Right ventricle myocardium inferior (tissue), 1 donor: Measurements from ENCODE around the gene GRB10. TPM values are rescaled to one million over a fixed set of nuclear protein-coding genes. Genes with fewer than 3 reads are reported as not detected.
"Not testable (repeated sequence)": the region's sequence is repeated elsewhere in the genome, so short reads cannot be mapped to it uniquely, and the experiment has no call there.

ENCODE experiments used
- ATAC-seq: fragments of 200-7000 bp; cut with Tn5 transposase; one replicate; pipeline ENCODE4 v1.9.1; 2020; ENCODE audit warnings: mild to moderate bottlenecking, moderate library complexity
- DNase-seq: peaks from one replicate; pipeline ENCODE4 v3.0.0; 2021; ENCODE audit errors: missing footprints
- intact Hi-C: fragments of 100-400 bp; cut with DNase I; formaldehyde crosslinking; loops from one replicate; pipeline ENCODE4 v1.11.0; 2022
- total RNA-seq: library from RNA; stranded (reverse); fragmentation: NEBNext Ultra II Directional; extraction: Animal tissue kit (Norgen Biotek cat#: 25700); gene quantifications from one replicate; pipeline ENCODE4 v1.2.1, GENCODE V29; 2021
- donor health status: DM: no; HTN: yes; CAD: no; lungs with severe emphysema.

The GRB10 gene
- total RNA-seq, 1 donor from 2014 or later: 34.7 TPM

DNA sequence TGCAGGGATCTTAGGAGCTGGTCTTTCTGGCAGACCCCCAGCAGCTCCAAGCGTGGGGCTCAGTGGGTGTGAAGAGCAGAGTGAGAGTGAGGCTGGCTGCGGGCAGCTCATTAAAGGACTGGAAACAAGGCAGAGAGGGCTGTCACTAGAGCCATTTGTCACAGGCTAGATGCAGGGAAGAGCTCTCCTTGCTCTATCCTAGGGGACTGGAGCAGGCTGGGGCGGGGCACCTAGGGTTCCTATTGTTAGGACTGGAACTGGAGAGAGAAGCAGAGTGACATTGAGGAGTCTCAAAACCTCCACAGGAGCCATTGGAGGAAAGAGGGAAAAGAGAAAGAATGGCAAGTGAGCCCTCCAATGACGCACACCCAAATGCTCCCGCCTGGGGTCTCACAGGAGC lies 216.7 kb downstream of the GRB10 start:
- DNase-seq: no peak
- ATAC-seq: no peak
- intact Hi-C loops: no loop called here

DNA sequence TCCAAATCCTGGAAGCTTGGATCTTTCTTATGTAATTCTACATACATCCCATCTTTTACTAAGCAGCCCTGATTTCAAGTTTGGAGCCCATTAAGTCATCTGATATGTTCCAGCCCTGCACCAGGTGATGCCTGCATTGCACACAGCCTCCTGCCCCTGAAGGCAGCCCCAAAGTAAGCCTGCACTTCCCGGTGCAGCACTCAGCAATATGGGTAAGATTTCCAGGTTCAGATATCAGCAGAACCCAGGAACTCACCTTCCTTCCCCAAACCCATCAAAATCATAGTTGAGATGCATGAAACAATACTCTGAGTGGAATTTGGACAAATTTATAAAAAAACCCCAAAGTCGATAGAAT lies 217.2 kb downstream of the GRB10 start:
- DNase-seq: no peak
- no peak for ATAC-seq
- intact Hi-C loops: no loop called here

DNA sequence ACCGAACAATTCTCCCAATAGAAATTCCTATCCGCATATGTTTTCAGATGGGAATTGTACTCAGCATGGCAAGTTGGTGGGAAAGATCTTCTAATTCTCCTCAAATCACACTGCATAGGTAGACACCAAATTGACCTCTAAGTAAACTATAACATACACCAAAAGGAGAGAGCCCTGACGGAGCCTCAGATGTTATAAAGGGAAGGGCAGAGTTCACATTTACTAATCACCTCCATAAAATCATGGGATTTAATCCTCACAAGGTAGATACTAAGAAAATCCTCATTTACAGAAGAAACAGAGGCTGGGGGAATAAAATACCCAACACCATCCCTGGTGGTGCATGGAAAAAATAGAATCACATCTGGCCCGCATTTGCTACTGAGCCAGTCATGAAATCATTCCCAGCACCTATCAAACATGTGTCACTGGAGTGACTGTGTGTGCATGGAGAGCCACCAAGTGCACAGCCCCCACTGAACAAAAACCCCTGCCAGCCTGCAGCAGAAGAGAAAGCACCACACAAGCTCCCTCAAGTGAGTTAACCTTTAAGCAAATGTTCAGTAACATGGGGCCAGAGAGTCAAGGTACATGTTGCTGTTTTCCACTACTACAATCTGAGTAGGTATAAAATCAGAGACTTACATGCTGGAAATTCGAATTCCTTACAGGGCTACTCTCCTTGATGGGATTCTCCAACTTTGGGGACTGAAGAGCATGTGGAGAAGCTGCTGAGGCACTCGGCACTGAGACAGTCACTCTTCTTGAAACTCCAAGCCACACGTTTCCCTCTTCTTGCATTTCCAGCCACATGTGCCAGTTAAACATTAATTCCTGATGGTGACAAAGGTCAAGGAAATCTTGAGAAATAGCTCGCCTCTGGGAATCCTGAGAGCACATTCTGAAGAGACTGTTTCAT lies 217.8 kb downstream of the GRB10 start, which contains the start of gene DDC:
TSS of gene DDC (minus strand) at position 766 of the 919 bp plus-strand sequence. CDS start 21,320 bp downstream, outside the sequence.
- intact Hi-C loops: no loop called here
- DNase-seq: no peak
- ATAC-seq: peak; percentile 16

DNA sequence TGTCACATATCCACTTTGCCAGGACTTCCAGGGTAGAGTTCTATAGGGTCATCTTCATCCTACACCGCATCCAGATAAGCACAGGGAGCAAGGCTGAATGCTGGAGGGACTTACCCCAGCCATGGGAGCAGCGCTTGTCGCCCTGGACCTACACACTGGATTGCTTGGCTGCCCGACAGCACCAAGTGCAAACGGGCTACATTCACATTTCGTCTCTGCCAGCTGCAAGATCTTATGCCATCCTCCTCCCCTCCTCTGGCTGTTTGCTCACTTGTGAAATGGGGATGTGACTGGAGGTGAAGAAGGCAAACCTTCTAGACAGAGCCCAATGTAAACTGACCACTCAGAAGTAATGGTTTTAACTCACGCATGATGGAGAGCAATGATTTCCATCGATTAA lies 218.5 kb downstream of the GRB10 start:
- no peak for ATAC-seq
- intact Hi-C loops: no loop called here

DNA sequence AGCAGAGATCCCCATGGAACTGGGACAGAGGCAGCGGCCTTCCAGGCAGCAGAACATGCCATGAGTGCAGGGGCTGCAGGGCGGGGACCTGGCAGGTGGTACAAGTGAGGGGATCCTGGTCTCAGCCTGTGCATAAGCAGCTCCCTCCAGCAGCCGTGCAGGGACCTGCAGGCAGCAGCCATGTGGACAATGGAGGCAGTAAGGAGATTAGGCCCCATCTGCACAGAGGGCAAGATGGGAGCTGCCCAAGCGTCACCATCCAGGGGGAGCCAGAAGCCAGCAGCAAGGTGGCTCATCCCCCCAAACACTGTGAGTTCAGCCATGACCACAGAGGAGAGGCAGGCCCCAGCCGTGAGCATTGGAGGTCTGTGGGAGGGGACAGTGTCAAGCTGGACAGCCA lies 220.6 kb downstream of the GRB10 start:
- DNase-seq (no peak), ATAC-seq (peak; percentile 21)
- intact Hi-C loops: no loop called here

More for the DNA sequence above, 218.5 kb downstream of the GRB10 start:
- no peak for DNase-seq

DNA sequence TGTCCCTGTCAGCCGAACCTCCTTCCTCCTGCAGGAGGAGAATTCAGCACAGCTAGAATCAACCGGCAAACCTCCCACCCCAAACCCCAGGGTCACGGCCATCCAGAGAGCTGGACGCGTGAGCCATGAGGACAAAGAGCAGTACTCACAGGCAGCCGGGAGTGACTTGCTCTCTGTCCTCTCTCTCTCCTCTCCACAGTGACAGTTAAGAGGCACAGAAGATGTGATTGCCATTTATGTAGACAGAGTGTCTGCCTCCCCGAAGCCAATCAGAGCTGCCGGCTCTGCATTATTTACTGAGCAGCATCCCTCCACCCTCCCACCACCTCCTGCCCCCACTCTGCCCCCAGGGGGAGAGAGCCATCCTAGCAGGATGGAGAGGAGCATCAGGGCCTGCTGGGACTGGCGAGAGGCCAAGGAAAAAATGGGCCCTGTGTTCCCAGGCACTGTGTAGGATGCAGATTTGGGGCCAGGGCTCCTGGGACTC lies 221.8 kb downstream of the GRB10 start:
- intact Hi-C loops: no loop called here
- DNase-seq (no peak), ATAC-seq (no peak)

DNA sequence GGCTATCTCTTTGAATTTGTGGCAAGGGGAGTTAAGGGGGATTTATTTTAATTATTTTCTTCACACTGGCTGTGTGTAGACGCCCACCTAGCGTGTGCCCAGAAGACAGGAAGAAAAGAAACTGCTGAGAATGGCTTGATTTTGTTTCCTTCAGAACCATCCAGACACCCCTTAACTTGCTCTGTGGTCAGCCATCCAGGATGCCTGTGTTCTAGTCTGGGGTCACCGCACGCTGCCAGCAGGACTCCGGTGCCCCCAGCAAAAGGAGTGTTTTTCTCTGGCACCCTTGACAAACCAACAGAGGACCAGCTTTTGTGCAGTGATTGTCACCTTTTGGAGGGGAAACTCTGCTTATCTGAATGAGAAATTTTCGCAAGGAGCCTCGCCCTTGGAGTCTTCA lies 222.8 kb downstream of the GRB10 start:
- DNase-seq (no peak), ATAC-seq (no peak)
- intact Hi-C loops: no loop called here

DNA sequence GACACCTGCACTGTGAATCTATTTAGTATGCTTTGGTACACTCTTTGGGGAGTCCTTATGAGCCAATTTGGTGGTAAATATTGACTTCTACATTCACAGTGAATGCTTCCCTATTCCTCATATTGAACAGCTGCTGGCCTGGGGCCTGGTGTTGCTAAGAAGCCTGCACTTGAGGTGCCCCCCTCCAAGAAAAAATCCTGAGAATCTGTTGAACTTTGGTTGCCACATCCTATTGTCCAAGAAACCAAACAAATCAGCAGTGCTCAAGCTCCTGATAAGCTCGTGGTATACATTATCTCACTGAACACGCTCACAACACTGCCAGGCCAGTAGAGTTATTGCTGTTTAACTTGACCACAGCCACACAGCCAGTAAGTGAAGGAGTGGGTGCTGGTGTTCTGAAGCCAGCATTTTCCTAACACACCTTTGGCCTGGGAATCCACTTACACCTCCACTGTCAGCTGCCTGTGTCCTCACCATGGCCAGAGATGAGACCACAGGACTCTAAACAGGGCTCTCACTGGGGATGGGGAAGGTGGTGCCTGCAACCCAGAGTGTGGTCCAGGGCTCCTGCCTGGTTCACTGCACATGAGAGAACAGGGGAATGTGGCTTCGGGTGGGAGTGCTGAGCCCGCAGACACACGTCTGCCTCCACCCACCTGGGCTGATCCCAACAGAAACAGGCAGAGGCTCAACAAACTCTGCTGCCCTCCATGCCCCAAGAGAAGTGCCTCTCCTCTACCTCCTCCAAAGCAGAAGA lies 224.2 kb downstream of the GRB10 start:
- ATAC-seq: no peak
- intact Hi-C loops: no loop called here
- DNase-seq: no peak

DNA sequence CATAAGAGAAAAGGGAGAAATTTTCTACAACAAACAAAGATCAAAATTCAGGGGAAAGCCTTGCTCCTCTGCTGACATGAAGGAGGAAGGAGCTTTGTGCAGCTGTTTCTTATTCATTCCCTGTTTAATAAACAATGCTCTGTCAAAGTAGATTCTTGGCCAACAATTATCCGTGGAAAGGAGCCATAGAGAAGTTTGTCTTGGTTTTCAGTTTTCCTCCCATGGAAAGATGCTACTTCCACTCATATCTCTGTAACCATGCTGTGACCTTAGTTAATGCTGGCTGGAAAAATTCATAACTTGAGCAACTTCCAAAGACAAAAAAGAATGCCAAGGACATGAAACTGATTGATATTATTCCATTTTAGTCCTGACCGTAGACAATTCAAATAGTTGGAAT lies 225.6 kb downstream of the GRB10 start:
- DNase-seq: no peak
- no peak for ATAC-seq
- intact Hi-C loops: no loop called here

DNA sequence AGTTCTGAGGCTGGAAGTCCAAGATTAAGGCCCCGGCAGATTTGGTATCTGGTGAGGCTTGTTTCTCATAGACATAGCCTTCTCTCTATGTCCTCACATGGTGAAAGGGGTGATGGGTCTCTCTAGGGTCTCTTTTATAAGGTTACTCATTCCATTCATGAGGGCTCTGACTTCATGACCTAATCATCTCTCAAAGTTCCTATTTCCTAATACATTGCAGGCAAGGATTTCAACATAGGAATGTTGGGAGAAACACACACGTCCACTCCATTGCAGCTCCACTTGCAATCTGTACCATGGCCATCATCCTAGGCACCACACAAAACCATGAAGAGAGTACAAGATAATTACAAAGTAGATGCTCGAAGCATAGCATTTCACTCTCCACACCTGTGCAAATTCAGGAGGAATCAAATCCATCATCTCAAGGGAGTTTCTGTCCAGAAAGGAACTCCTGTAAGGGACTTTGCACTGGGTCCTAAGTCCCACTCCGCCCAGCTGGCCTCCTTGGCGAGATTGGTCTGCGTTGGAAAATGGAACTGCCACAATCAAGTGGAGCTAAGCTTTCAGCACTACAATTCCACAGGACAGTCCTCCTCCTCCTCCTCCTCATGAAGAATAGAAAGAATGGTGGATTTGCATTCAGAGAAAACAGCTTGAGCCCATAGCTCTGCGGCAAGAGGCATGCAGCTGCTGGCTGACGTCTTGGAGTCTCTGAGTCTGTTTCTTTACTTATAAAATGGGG lies 226.3 kb downstream of the GRB10 start:
- ATAC-seq: peak; percentile 65
- intact Hi-C loops: no loop called here

DNA sequence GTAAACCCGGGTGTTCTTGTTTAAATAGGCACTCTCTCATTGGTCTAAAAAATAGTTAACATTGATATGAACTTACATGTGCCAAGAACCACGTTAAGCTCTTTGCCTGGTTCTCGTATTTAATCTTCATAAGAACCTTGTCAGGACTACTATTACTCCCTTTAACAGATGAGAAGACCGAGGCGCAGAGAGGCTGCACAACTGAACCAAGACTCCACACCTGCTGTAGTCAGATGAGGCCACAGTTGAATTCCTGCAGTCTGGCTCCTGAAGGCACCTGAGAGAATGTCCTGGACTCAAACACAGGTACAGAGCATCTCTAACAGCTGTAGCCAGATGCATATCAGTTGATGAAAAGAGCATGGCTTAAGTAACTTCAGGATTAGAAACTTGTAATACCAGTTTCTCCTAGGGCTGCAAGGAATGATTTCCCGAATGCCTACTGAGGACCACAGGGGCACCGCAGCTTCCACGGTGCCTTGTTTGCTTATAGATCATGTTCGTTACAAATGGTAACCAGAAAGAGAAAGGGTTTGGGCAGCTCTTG lies 227.0 kb downstream of the GRB10 start:
- intact Hi-C loops: no loop called here

More for the DNA sequence above, 226.3 kb downstream of the GRB10 start:
- DNase-seq: no peak

DNA sequence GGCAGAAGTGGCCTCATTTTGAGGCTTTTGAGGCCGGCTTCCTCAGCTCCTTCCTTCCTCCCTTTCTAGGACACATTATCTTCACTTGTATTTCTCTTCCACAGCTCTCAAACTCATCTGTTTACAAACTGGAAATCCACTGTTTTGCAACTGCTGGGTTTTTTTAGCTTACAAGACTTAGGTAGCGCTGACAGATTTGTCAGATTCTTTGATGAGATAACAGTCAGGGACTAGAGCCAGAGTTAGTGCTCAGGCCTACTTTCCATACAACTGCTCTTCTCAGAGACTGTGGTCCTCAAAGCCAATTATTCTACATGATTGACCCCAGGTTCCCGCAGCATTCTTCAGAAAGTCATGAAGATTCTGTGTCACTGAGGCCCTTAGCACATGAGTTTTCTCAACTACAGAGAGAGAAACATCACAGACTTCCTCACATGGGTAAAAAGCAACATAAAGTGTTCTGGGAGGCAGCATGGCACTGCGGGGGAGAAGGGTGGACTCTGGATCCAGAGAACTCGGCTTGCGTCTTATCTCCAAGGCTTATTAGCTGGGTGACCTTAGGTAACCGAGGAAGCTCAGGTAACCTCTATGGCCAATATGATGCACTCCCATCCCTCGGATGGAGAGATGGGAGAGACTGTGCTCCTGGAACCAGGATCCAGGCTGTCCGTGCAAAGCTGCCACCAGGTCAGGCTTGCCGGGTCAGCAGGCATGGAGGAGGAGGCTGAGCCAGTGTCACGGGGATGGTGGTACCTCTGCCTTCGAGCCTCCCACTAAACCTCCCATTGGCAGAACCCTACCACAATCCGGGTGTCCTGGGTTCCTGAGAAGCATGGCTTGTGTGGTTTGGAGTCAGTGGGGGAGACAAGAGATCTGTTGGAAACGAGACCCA lies 228.0 kb downstream of the GRB10 start:
- DNase-seq: no peak

More for the DNA sequence above, 227.0 kb downstream of the GRB10 start:
- DNase-seq: no peak
- no peak for ATAC-seq

DNA sequence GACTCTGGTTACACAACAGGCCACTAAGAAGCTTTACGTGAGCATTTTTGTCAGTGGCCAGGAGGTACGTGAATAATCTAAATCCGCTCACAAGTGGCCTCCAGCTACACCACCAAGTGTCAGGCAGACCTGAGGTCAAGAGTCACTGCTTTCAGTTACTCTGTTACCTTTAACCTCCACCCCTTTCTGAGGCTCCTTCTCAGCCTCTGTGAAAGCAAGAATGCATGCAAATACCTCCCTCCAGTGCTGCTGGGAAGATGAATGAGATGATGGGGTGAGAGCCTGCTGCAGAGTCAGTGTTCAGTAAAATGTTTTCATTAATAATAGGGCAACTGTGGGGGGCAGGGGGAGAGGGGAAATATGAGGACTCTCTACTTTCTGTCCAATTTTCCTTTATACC lies 228.7 kb downstream of the GRB10 start:
- no peak for DNase-seq
- intact Hi-C loops: no loop called here
- ATAC-seq: no peak

More for the DNA sequence above, 228.0 kb downstream of the GRB10 start:
- ATAC-seq: no peak
- intact Hi-C loops: no loop called here

DNA sequence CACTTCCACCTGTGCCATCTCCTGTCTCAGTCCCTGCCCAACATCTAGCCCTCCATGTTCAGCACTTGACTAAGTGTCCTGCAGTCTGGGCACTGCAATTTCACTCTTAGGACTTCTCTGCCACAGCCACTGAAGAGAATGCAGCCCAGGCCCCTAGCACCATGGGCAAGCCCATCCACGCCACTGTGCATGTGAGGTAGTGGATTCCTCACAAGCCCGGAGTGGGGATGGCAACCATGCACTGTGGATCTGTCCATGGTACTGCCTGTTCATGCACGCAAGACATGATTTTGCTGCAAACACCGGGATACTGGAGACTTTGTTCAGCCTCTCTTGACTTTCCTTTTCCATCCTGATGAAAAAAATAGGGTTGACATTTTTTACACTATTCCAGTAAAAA lies 229.8 kb downstream of the GRB10 start:
- ATAC-seq (no peak), DNase-seq (no peak)
- intact Hi-C loops: no loop called here

DNA sequence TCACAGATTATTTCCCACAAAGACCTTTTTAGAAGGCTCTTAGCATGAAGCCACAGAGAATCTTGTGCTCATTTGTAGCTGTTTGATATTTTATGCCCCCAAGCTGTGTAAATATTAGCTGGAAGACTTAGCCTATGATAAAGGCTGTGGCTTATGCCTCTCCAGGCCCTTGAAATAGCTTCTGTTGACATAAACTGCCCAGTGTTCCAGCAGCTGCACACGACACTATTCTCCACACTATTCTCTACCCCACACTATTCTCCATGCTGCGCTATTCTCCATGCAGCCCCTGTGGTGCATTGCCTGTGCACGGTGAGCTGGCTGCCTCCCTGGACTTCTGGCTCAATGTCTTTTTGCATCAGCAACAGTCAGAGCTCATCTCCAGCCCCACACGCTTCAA lies 230.6 kb downstream of the GRB10 start:
- intact Hi-C loops: no loop called here
- ATAC-seq: no peak
- no peak for DNase-seq

DNA sequence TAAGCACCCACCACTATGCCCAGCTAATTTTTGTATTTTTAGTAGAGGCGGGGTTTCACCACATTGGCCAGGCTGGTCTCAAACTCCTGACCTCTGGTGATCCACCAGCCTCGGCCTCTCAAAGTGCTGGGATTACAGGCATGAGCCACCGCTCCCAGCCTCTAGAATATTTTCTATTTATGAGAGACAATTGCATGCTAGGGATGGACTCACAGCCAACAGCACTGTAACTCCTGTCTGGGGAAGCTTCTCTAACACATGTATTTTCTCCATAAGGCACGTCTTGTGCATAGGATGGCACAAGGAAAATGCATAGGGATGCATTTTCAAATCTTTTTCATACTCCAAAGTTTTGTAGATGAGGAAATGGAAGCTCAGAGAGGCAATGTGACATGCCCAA lies 237.1 kb downstream of the GRB10 start:
- ATAC-seq, DNase-seq, intact Hi-C loops: not testable (repeated sequence)

DNA sequence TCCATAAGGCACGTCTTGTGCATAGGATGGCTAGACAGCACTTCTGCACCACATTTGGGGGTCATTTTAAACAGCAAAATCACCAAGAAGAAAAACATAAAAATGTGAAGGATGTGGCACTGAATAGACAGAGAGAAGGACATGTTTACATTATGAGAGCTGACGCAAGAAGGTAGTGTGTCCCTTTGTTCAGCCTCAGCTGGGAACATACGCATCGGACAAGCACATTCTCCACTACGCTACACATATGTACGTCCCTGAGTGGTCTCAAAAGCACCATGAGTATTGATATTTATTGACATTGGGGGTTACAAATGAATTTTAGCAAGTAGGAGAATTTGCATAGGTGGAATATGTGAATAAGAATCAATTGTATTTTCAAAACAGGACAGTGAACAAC lies 237.7 kb downstream of the GRB10 start:
- ATAC-seq (no peak), DNase-seq (no peak)
- intact Hi-C loops: no loop called here
